HEK293T (cell line): ENCODE results near the gene HS1BP3.

Source experiments
- ARNT ChIP-seq: fragments of 450-650 bp; IDR thresholded peaks from 2 replicates; pipeline ENCODE4 v1.6.1; 2017; ENCODE audit warnings: mild to moderate bottlenecking
- BHLHE40 ChIP-seq: fragments of 450-650 bp; IDR thresholded peaks from 2 replicates; pipeline ENCODE4 v1.6.1; 2016; ENCODE audit warnings: mild to moderate bottlenecking, moderate library complexity, borderline replicate concordance
- ELF4 ChIP-seq: fragments of 450-650 bp; IDR thresholded peaks from 2 replicates; pipeline ENCODE4 v1.6.1; 2017; ENCODE audit warnings: antibody characterized with exemption
- FOXA1 ChIP-seq: fragments of 450-650 bp; IDR thresholded peaks from 2 replicates; pipeline ENCODE4 v1.6.1; 2016; ENCODE audit warnings: mild to moderate bottlenecking
- FOXK2 ChIP-seq: fragments of 450-650 bp; IDR thresholded peaks from 2 replicates; pipeline ENCODE4 v1.6.1; 2016; ENCODE audit warnings: mild to moderate bottlenecking
- FOXM1 ChIP-seq: fragments of 450-650 bp; IDR thresholded peaks from 2 replicates; pipeline ENCODE4 v1.6.1; 2017; ENCODE audit warnings: mild to moderate bottlenecking, borderline replicate concordance
- HDGF ChIP-seq: fragments of 450-650 bp; IDR thresholded peaks from 2 replicates; pipeline ENCODE4 v1.6.1; 2017; ENCODE audit warnings: antibody characterized with exemption, borderline replicate concordance
- SP1 ChIP-seq: fragments of 450-650 bp; IDR thresholded peaks from 2 replicates; pipeline ENCODE4 v1.6.1; 2017
- SUZ12 ChIP-seq: fragments of 450-650 bp; IDR thresholded peaks from 2 replicates; pipeline ENCODE4 v1.6.1; 2016; ENCODE audit warnings: mild to moderate bottlenecking
- TF ChIP-seq, protein P1 (sequence below): fragments of 450-650 bp; IDR thresholded peaks from 2 replicates; pipeline ENCODE4 v1.6.1; 2016

GRCh38 chr2:20580690-20581437 is 70.0 kb downstream of the HS1BP3 start:
- no peak for TF ChIP-seq ARNT
- no peak for TF ChIP-seq ELF4
- no peak for TF ChIP-seq HDGF
- no peak for TF ChIP-seq FOXM1
- no peak for TF ChIP-seq SUZ12
- no peak for TF ChIP-seq BHLHE40
- TF ChIP-seq FOXA1, result no peak
- TF ChIP-seq FOXK2, result no peak
- TF ChIP-seq, protein P1, sequence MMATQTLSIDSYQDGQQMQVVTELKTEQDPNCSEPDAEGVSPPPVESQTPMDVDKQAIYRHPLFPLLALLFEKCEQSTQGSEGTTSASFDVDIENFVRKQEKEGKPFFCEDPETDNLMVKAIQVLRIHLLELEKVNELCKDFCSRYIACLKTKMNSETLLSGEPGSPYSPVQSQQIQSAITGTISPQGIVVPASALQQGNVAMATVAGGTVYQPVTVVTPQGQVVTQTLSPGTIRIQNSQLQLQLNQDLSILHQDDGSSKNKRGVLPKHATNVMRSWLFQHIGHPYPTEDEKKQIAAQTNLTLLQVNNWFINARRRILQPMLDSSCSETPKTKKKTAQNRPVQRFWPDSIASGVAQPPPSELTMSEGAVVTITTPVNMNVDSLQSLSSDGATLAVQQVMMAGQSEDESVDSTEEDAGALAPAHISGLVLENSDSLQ, result no peak
- TF ChIP-seq SP1, result no peak
